Activated naive CD8-positive, alpha-beta T cell treated with anti-CD3 and anti-CD28 coated beads, Interleukin-2, amount 10 ng/mL, durations not matched to agents 7 days and 5 days (primary cell): ENCODE measurements around the gene TNFRSF17. TPM values are rescaled to one million over a fixed set of nuclear protein-coding genes. Genes with fewer than 3 reads are reported as not detected.

ENCODE experiments used
- total RNA-seq, 2 experiments: library from RNA; stranded (reverse); gene quantifications; one replicate each; pipeline ENCODE4 v1.2.3, GENCODE V29; 2021

TNFRSF17 gene
- total RNA-seq, 2 experiments from 2014 or later: not detected

Other genes starting within 250 kb of the TNFRSF17 start
- gene TXNDC11, start 222.4 kb upstream of the TNFRSF17 start, total RNA-seq: 10 to 100 TPM; 30.7 to 38.3 TPM
- gene ZC3H7A, start 168.0 kb upstream of the TNFRSF17 start, total RNA-seq: 10 to 100 TPM; 73.1 to 82.5 TPM
- gene RSL1D1, start 113.7 kb upstream of the TNFRSF17 start, total RNA-seq: 100 to 1,000 TPM; 159 to 165 TPM
- 10 to 100 TPM; 88.3 to 90.7 TPM for gene GSPT1, start 49.3 kb upstream of the TNFRSF17 start, total RNA-seq
- gene NPIPB2, start 23.2 kb upstream of the TNFRSF17 start, total RNA-seq: 10 to 100 TPM; 18.1 to 18.3 TPM
- 10 to 100 TPM; 16.6 to 22.8 TPM for gene SNX29, start 11.5 kb downstream of the TNFRSF17 start, total RNA-seq